Hepatocyte (in vitro differentiated cells): ENCODE results near the gene FGFR3. TPM values are rescaled to one million over a fixed set of nuclear protein-coding genes. Genes with fewer than 3 reads are reported as not detected.
A peak's percentile ranks its signal among the peaks of the same experiment; 100 is the strongest.

Experiments used
- DNase-seq: peaks from one replicate; pipeline ENCODE4 v3.0.0-alpha.2; 2016; ENCODE audit warnings: low spot score
- H2AFZ ChIP-seq: fragments of 200-600 bp; sonication (generic); 2 replicates; pipeline ENCODE4 v1.6.0; 2016; ENCODE audit warnings: antibody characterized with exemption, mild to moderate bottlenecking
- H3K27ac ChIP-seq: fragments of 200-600 bp; sonication (generic); 2 replicates; pipeline ENCODE4 v1.5.1; 2016; ENCODE audit warnings: mild to moderate bottlenecking
- H3K27me3 ChIP-seq: fragments of 200-600 bp; sonication (generic); 2 replicates; pipeline ENCODE4 v1.6.1; 2016
- H3K36me3 ChIP-seq: fragments of 200-600 bp; sonication (generic); replicated peaks from 2 replicates; pipeline ENCODE4 v1.5.1; 2016; ENCODE audit warnings: low read depth; ENCODE audit not compliant: insufficient read depth
- H3K4me1 ChIP-seq: fragments of 200-600 bp; sonication (generic); 2 replicates; pipeline ENCODE4 v1.5.1; 2016; ENCODE audit warnings: mild to moderate bottlenecking, moderate library complexity; ENCODE audit not compliant: insufficient read depth
- H3K4me2 ChIP-seq: fragments of 200-600 bp; sonication (generic); 2 replicates; pipeline ENCODE4 v1.6.0; 2016
- H3K4me3 ChIP-seq: fragments of 200-600 bp; sonication (generic); 2 replicates; pipeline ENCODE4 v1.5.1; 2016; ENCODE audit warnings: mild to moderate bottlenecking
- H3K79me2 ChIP-seq: fragments of 200-600 bp; sonication (generic); 2 replicates; pipeline ENCODE4 v1.6.0; 2017; ENCODE audit warnings: mild to moderate bottlenecking
- H3K9me2 ChIP-seq: fragments of 200-600 bp; sonication (generic); replicated peaks from 2 replicates; pipeline ENCODE4 v1.6.0; 2017; ENCODE audit warnings: mild to moderate bottlenecking; ENCODE audit not compliant: insufficient read depth
- H3K9me3 ChIP-seq: fragments of 200-600 bp; sonication (generic); 2 replicates; pipeline ENCODE4 v1.5.1; 2016; ENCODE audit warnings: low read depth, mild to moderate bottlenecking
- H4K20me1 ChIP-seq: fragments of 200-600 bp; sonication (generic); 2 replicates; pipeline ENCODE4 v1.6.0; 2016; ENCODE audit warnings: mild to moderate bottlenecking; ENCODE audit not compliant: insufficient read depth, poor library complexity, severe bottlenecking
- EZH2 ChIP-seq: fragments of 200-600 bp; sonication (generic); IDR thresholded peaks from 2 replicates; pipeline ENCODE4 v1.6.1; 2016; ENCODE audit warnings: antibody characterized with exemption, mild to moderate bottlenecking, borderline replicate concordance
- EZH2phosphoT487 ChIP-seq: fragments of 200-600 bp; sonication (generic); IDR thresholded peaks from one replicate; pipeline ENCODE4 v1.6.1; 2018; ENCODE audit warnings: antibody characterized with exemption, mild to moderate bottlenecking, low read depth, moderate library complexity; ENCODE audit not compliant: unreplicated experiment, severe bottlenecking
- WGBS: methylation state at CpG from one replicate; pipeline ENCODE4 v1.1.6; 2016; ENCODE audit warnings: low lambda C conversion rate; ENCODE audit errors: missing lambda C conversion rate; 5-methylcytosine and 5-hydroxymethylcytosine counted together
- polyA plus RNA-seq: library from polyadenylated mRNA; unstranded; fragments of >200 nt; fragmentation: Nextera tagmentation; extraction: Ambion mirVana; gene quantifications from 2 replicates; pipeline ENCODE4 v1.2.1, GENCODE V29; 2016
- total RNA-seq: library from RNA; depleted of rRNA; stranded (reverse); fragments of >200 nt; gene quantifications from 2 replicates; pipeline ENCODE4 v1.2.3, GENCODE V29; 2014
- TF ChIP-seq, protein P1 (sequence below): fragments of 200-600 bp; sonication (generic); IDR thresholded peaks from 2 replicates; pipeline ENCODE4 v1.5.1; 2016; ENCODE audit warnings: antibody characterized with exemption, mild to moderate bottlenecking; ENCODE audit not compliant: poor library complexity

The FGFR3 gene
- total and polyA plus RNA-seq, 2 experiments from 2014 or later: 82.0 to 99.8 TPM

DNA sequence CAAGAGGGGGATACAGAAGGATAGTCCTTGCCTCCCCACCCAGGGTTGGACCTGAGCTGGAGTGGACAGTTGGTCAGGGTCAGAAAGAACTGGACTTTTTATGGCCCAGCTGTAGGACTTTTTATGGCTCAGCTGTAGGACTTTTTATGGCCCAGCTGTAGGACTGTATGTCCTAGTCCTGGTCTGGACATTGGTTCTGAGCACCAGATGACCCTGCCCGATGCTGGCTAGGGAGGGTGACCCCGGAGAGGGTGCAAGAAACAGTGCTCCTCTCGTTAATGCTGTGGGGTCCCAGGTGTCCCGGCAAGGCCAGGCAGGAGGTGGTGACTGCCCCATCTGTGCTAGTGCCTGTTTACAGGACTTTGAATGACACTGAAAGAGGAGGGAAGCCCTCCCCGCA, 64.8 kb downstream of the FGFR3 start:
- peak overlapping the region; percentile 97 for H3K4me2 ChIP-seq
- peak overlapping the region; percentile 9 for H3K27ac ChIP-seq
- H3K4me3 ChIP-seq: no peak overlapping the region
- DNase-seq: no peak
- H3K27me3 ChIP-seq: no peaks in the 10 kb centered on the region
- 94% methylated on average over 5 of the region's 5 CpGs for WGBS
- no peaks in the 10 kb centered on the region for H3K9me3 ChIP-seq
- TF ChIP-seq, protein P1, sequence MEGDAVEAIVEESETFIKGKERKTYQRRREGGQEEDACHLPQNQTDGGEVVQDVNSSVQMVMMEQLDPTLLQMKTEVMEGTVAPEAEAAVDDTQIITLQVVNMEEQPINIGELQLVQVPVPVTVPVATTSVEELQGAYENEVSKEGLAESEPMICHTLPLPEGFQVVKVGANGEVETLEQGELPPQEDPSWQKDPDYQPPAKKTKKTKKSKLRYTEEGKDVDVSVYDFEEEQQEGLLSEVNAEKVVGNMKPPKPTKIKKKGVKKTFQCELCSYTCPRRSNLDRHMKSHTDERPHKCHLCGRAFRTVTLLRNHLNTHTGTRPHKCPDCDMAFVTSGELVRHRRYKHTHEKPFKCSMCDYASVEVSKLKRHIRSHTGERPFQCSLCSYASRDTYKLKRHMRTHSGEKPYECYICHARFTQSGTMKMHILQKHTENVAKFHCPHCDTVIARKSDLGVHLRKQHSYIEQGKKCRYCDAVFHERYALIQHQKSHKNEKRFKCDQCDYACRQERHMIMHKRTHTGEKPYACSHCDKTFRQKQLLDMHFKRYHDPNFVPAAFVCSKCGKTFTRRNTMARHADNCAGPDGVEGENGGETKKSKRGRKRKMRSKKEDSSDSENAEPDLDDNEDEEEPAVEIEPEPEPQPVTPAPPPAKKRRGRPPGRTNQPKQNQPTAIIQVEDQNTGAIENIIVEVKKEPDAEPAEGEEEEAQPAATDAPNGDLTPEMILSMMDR: no peak
- TF ChIP-seq EZH2: no peak
- TF ChIP-seq EZH2phosphoT487: no peak
- peaks cover 2% of the 10 kb centered on the region for H4K20me1 ChIP-seq
- peaks cover 36% of the 10 kb centered on the region for H3K79me2 ChIP-seq
- H2AFZ ChIP-seq: no peak overlapping the region
- no peaks in the 10 kb centered on the region for H3K36me3 ChIP-seq
- no peaks in the 10 kb centered on the region for H3K9me2 ChIP-seq
- H3K4me1 ChIP-seq: peaks cover 29% of the 10 kb centered on the region

Other genes starting within 250 kb of the FGFR3 start
- gene FAM53A, start 109.0 kb upstream of the FGFR3 start, total RNA-seq: 4.7 and 5.2 TPM in 2 replicates
- gene FAM53A, start 109.0 kb upstream of the FGFR3 start, polyA plus RNA-seq: 6.8 and 10.8 TPM in 2 replicates
- 48.2 and 82.5 TPM in 2 replicates for gene SLBP, start 81.0 kb upstream of the FGFR3 start, total RNA-seq
- 81.8 and 84.0 TPM in 2 replicates for gene SLBP, start 81.0 kb upstream of the FGFR3 start, polyA plus RNA-seq
- gene TMEM129, start 72.0 kb upstream of the FGFR3 start, total RNA-seq: 36.1 and 40.8 TPM in 2 replicates
- gene TMEM129, start 72.0 kb upstream of the FGFR3 start, polyA plus RNA-seq: 57.8 and 59.4 TPM in 2 replicates
- 9.3 and 10.5 TPM in 2 replicates for gene TACC3, start 71.8 kb upstream of the FGFR3 start, total RNA-seq
- 14.8 and 16.7 TPM in 2 replicates for gene TACC3, start 71.8 kb upstream of the FGFR3 start, polyA plus RNA-seq
- 39.1 and 46.0 TPM in 2 replicates for gene LETM1, start 62.9 kb downstream of the FGFR3 start, total RNA-seq
- gene LETM1, start 62.9 kb downstream of the FGFR3 start, polyA plus RNA-seq: 24.4 and 29.4 TPM in 2 replicates
- 26.9 and 30.8 TPM in 2 replicates for gene NSD2, start 78.1 kb downstream of the FGFR3 start, total RNA-seq
- 22.0 and 25.7 TPM in 2 replicates for gene NSD2, start 78.1 kb downstream of the FGFR3 start, polyA plus RNA-seq
- 10.8 and 21.4 TPM in 2 replicates for gene NELFA, start 215.7 kb downstream of the FGFR3 start, total RNA-seq
- gene NELFA, start 215.7 kb downstream of the FGFR3 start, polyA plus RNA-seq: 35.9 and 46.2 TPM in 2 replicates